Cortex of kidney (tissue), 1 donor: ENCODE measurements around the gene AMTN.
"Not testable (repeated sequence)": the region's sequence is repeated elsewhere in the genome, so short reads cannot be mapped to it uniquely, and the experiment has no call there.

Experiments
- DNase-seq: peaks from one replicate; lab custom pipeline; 2025; lab: John Stamatoyannopoulos, UW

AMTN gene

GRCh38 chr4:70518269-70518668 is at the start of gene AMTN:
Gene AMTN (plus strand): TSS chr4:70518569. CDS start chr4:70518778, 209 bp downstream.
- no peak for DNase-seq

DNA sequence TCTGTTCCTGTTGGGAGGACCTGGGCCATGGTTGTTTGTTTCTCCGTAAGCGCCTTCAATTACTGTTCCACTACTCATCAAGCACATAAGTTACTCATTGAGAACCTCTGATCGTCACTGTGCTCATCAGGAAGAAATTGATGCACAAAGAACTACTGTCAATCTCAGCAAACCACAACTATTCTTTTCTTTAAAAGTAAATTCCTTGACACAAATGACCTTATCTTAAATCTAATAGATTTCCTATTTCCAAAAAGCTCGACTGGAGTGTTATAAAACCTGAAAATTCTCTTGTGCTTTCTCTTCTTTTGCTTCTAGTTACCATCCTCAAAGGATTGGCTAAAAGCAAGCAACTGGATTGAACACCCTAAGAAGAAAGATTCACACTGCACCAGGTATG is 46.5 kb upstream of the AMTN start, which contains the start of gene MUC7:
TSS of gene MUC7 (plus strand) at position 301 of the 400 bp plus-strand sequence. CDS start 1,825 bp downstream, outside the sequence.
- no peak for DNase-seq

GRCh38 chr4:70473679-70474078 is 44.7 kb upstream of the AMTN start:
- no peak for DNase-seq

- no peak for DNase-seq
Observed at GRCh38 chr4:70488748-70489147, 29.6 kb upstream of the AMTN start.

GRCh38 chr4:70496231-70496630 is 22.1 kb upstream of the AMTN start:
- DNase-seq, result no peak

DNA sequence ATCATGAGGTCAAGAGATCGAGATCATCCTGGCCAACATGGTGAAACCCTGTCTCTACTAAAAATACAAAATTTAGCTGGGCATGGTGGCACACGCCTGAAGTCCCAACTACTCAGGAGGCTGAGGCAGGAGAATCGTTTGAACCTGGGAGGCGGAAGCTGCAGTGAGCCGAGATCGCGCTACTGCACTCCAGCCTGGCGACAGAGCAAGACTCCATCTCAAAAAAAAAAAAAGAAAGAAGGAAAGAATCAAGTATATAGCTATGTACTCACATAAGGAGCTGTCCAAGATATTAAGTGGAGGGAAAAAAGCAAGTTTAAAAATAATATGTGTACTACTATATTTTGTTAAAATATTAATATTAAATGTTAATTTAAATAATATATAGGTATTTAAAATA is 16.5 kb upstream of the AMTN start:
- not testable (repeated sequence) for DNase-seq

DNA sequence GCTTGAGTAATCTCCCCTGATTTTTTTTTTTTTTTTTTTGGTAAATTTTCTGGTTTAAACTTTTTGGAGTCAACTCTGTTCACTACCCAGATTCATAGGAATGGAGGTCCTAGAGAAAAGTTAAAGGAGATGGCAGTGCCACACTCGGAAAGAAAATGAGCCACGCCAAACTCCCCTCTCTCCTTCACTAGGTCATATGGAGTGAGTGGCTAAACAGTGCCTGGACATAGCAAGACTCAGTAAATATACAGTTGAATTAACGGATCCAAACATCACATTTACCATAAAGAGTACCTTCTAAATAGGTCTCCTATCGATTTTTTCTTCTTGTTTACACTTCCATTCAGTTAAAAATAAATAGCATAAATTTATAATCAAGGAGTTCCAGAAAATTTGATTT is 13.6 kb upstream of the AMTN start:
- DNase-seq, result no peak

DNA sequence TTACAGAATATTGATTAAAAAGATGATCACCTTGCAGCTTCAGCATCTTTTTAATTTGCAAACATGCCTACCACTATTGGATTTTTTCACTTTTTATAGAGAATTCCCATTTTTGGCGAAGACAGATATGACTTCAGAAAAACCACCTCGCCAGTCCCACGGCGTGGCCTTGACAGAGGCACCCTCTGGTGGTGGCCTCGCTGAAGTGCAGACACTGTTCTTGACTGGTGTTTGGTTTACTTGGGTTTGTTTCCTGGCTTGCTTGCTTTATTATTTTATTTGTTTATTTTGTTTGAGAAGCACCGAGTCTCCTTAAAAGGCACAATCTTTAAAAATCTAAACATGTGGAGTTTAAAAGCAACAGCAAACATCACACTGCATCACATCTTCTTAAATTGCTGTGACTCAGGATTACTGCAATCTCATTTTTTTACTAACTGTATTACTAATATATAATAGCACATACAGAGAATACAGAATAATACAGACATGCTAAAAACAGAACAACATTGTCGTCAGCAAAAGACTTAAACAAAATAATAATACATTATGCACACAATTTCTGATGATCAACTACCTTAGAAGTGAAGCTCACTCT is 13.1 kb upstream of the AMTN start:
- DNase-seq, result no peak

DNA sequence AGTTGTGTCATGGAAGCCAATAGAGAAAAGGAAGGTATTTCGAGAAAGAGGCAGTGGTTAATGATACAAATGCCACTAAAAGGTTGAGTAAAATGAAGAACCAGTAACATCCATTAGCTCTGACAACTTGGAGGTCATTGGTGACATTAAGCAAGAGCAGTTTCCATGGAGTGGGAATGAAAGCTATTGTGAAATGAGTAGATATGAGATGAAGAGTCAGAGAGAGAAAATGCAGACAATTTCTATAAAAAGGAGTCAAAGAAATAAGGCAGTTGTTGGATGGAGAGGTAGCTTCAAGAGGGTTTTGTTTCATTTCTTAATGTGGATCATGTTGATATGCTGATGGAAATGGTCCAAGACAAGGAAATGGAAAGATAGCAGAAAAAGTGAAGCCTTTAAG is 9.6 kb upstream of the AMTN start:
- DNase-seq, result no peak

DNA sequence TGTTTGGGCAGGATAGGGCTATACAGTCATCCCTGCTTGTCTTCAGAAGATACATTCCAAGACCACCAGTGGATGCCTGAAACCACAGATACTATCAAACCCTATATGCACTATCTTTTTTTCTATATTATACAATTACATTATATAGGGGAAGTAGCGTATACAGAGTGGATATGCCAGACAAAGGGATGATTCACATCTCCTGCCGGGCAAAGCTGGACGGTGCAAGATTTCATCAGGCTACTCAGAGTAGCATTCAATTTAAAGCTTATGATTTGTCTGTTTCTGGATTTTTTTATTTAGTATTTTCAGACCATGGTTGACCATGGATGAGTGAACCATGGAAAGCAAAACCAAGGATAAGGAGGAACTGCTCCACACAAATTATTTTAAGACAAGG is 7.0 kb upstream of the AMTN start:
- DNase-seq, result no peak

DNA sequence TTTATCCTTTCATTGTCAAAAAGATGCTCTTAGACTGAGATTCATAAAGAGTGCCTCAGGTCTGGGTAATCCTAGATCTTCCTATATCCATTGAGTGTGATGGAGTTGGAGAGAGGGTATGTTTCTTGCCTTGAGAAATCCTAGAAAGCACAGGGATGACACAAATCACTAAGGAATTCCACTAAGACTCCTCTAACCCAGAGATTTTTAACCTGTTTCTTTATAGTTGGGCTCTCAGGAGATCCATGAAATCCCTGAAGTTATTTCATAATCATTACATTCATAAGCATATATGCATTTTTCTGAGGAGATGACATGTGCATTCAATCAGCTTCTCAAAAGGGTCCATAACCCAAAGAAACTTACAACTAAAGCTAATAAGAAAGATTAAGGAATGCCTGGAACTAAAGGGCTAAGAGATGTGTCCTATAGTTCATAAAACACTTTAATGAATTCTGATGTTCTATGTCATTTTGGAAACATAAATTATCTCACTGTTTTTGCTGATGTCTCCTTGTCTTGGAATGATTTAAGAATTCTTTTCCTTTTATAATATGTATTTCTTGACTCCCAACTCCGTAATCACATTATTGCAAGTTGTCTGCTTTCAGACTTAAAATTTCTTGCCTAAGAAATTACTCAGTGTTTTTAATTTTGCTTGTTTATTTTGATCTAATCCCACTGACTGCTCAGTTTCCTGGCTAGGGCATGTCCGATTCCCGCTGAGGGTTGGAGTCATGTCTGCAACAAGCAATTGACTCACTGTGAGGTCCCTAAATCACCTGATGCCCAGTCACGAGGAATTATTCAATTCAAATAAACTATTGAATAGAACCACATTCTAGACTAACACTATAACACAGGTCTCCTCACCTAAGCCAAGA is 2.8 kb upstream of the AMTN start:
- no peak for DNase-seq

DNA sequence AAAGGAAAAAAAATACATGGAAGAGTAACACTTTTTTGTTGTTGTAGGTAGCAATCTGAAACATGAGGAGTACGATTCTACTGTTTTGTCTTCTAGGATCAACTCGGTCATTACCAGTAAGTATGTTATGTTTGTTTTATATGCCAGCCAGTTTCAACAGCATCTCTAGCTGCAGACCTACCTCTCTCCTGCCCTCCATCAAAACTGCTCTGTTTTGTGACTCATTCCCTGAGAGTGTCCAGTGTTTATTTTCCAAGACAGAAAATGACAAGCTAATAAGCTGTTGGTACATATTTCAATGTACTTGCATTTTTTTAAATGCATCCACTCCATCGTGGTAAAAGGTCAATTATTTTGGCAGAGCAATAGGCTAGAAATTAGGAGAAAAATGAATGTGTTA is 347 bp downstream of the AMTN start:
- no peak for DNase-seq

DNA sequence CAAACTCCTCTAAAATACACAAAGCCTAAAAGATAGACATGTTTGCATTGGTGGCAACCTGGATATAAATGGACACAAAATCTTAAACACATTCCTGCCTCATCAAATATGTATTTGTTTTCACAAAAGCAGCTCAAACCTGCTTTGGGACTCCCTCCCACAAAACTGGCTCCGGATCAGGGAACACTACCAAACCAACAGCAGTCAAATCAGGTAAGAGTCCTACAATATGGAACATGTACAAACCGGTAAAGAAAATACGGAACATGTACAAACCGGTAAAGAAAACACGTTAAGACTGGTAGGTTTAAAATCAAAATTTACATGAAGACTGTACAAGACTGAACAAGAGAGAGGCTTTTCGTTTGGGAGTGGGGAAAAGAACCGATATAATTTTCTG is 4.3 kb downstream of the AMTN start:
- DNase-seq, result no peak

GRCh38 chr4:70530997-70531396 is 12.6 kb downstream of the AMTN start:
- no peak for DNase-seq

DNA sequence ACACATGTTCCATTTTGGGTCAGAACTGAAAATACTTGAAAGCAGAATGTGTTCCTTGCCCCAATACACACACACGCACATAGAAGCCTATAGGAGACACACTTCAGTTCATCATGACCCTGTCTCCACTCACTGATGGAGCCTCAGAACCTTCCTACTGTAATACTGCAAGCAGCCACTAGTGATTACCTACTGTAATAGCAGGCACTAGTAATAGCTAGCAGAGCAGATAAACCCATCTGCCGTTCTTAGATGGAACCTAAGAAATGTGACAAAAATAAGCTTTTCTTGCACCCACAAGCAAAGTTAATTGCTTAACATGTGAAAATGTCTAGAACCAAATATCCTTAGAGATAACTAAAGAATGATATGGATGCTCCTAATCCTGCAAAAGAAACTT is 13.6 kb downstream of the AMTN start:
- DNase-seq, result no peak

DNA sequence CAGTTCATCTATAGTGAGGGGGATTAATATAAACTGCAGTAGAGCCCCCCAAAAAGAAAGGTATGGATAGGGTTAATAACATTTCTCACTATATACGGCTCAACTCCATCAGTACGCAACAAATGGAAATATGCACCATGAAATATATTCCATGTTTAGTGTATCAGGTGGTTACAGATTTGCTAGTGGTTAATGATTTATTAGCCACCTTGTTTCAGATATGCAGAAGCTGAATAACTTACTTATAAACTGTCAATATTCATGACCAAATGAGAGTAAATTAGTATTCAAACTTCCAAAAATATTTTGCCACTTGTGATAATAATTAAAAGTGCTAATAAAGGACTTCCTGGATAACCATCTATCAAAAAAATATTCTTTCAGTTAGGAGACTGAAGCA is 14.8 kb downstream of the AMTN start:
- no peak for DNase-seq

DNA sequence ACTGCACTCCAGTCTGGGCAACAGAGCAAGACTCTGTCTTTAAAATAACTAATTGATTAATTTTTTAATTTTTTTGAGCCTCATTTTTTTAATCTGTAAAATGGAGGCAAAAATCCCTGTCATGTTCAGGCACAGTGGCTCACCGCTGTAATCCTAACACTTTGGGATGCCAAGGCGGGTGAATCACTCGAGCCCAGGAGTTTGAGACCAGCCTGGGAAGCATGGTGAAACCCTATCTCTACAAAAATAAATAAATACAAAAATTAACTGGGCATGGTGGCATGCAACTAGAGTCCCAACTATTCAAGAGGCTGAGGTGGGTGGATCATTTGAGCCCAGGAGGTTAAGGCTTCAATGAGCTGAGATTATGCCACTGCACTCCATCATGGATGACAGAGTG is 15.4 kb downstream of the AMTN start:
- no peak for DNase-seq

DNA sequence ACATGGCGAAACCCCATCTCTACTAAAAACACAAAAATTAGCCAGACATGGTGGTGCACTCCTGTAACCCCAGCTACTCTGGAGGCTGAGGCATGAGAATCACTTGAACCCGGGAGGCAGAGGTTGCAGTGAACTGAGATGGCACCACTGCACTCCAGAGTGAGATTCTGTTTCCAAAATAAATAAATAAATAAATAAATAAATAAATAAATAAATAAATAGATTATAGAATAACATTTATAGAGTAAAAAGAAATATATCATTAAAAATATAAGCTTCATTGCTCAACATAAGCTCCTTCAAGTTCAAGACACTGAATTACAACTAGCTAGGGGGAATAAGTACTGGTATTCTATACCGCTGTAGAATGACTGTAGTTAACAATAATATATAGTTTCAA is 16.5 kb downstream of the AMTN start:
- DNase-seq, result not testable (repeated sequence)

GRCh38 chr4:70538869-70539268 is 20.5 kb downstream of the AMTN start:
- no peak for DNase-seq

GRCh38 chr4:70544279-70544868 is 26.0 kb downstream of the AMTN start:
- DNase-seq, result no peak

GRCh38 chr4:70556856-70557255 is 38.5 kb downstream of the AMTN start:
- DNase-seq, result no peak

DNA sequence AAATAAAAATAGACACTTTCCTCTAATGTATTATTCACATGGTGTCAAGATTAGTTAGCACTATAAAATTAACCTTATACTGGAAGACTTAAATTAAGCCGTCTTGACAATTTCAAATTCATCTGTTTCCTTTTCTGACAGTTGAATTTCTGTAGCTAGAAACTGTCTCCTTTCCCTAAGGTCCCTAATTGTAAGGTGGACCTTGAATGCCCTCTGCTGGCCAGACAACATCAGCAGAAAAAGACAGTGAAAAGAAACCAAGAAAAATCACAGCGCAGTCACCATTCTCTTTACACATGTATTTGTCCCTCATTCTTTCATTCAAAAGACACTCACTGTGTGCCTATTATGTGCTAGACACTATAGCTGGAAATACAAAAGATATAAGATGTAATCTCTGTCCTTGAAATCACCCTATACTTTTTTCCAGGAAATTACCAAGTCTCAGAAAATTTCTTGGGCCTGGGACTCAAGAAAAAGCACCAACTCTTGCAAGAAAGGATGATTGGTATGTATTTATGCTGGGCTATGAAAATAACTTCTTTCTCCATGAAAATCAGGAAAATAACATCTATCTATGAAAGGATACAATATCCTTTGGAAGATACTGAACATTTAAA is 41.0 kb downstream of the AMTN start:
- no peak for DNase-seq

- no peak for DNase-seq
Observed at GRCh38 chr4:70559924-70560323, 41.6 kb downstream of the AMTN start.
